Smooth muscle cell (in vitro differentiated cells): ENCODE results near the gene PPL. TPM values are rescaled to one million over a fixed set of nuclear protein-coding genes. Genes with fewer than 3 reads are reported as not detected.

Experiments
- DNase-seq: peaks from one replicate; lab custom pipeline; 2025; ENCODE audit not compliant: unreplicated experiment; lab: John Stamatoyannopoulos, UW
- H2AFZ ChIP-seq: fragments of 200-600 bp; sonication (generic); 2 replicates; pipeline ENCODE4 v1.6.0; 2016; ENCODE audit warnings: antibody characterized with exemption, low read depth, mild to moderate bottlenecking
- H3F3A ChIP-seq: fragments of 200-600 bp; sonication (generic); 2 replicates; pipeline ENCODE4 v1.6.0; 2017; ENCODE audit warnings: antibody characterized with exemption, low read depth
- H3K27ac ChIP-seq: fragments of 200-600 bp; sonication (generic); 2 replicates; pipeline ENCODE4 v1.5.1; 2016; ENCODE audit warnings: low read depth, mild to moderate bottlenecking
- H3K27me3 ChIP-seq: fragments of 200-600 bp; sonication (generic); 2 replicates; pipeline ENCODE4 v1.6.1; 2016; ENCODE audit warnings: low read depth, mild to moderate bottlenecking
- H3K36me3 ChIP-seq: fragments of 200-600 bp; sonication (generic); 2 replicates; pipeline ENCODE4 v1.5.1; 2016; ENCODE audit warnings: low read depth
- H3K4me1 ChIP-seq: fragments of 200-600 bp; sonication (generic); 2 replicates; pipeline ENCODE4 v1.5.1; 2016; ENCODE audit warnings: low read depth
- H3K4me2 ChIP-seq: fragments of 200-600 bp; sonication (generic); 2 replicates; pipeline ENCODE4 v1.6.0; 2016; ENCODE audit warnings: mild to moderate bottlenecking
- H3K4me3 ChIP-seq: fragments of 200-600 bp; sonication (generic); 2 replicates; pipeline ENCODE4 v1.5.1; 2016; ENCODE audit warnings: mild to moderate bottlenecking
- H3K79me2 ChIP-seq: fragments of 200-600 bp; sonication (generic); 2 replicates; pipeline ENCODE4 v1.6.0; 2016; ENCODE audit warnings: low read depth, mild to moderate bottlenecking
- H3K9ac ChIP-seq: fragments of 200-600 bp; sonication (generic); 2 replicates; pipeline ENCODE4 v1.6.0; 2016; ENCODE audit warnings: low read depth
- H3K9me3 ChIP-seq: fragments of 200-600 bp; sonication (generic); replicated peaks from 2 replicates; pipeline ENCODE4 v1.5.1; 2016; ENCODE audit warnings: low read depth
- H4K20me1 ChIP-seq: fragments of 200-600 bp; sonication (generic); 2 replicates; pipeline ENCODE4 v1.6.0; 2016; ENCODE audit warnings: low read depth
- WGBS: methylation state at CpG from one replicate; pipeline ENCODE4 v1.1.7; 2016; ENCODE audit warnings: low lambda C conversion rate; 5-methylcytosine and 5-hydroxymethylcytosine counted together
- polyA plus RNA-seq: library from polyadenylated mRNA; unstranded; fragments of >200 nt; fragmentation: Nextera tagmentation; extraction: Ambion mirVana; gene quantifications from 2 replicates; pipeline ENCODE4 v1.2.1, GENCODE V29; 2016
- total RNA-seq: library from RNA; depleted of rRNA; stranded (reverse); fragments of >200 nt; gene quantifications from 2 replicates; pipeline ENCODE4 v1.2.3, GENCODE V29; 2014
- TF ChIP-seq, protein P1 (sequence below): fragments of 200-600 bp; sonication (generic); IDR thresholded peaks from 2 replicates; pipeline ENCODE4 v1.5.1; 2017; ENCODE audit warnings: borderline replicate concordance, mild to moderate bottlenecking, antibody characterized with exemption; ENCODE audit not compliant: insufficient read depth, poor library complexity, severe bottlenecking

The PPL gene
- total and polyA plus RNA-seq, 2 experiments from 2014 or later = 3.0 to 7.7 TPM

GRCh38 chr16:4937782-4938682 is 1.1 kb upstream of the PPL start:
- Histone ChIP-seq H3K4me3 (no peak overlapping the region), H3K27me3 (peaks cover 45% of the 10 kb centered on the region), H4K20me1 (no peaks in the 10 kb centered on the region), H3K27ac (no peak overlapping the region), H3K4me2 (no peak overlapping the region), H3K4me1 (peaks cover 4% of the 10 kb centered on the region), H3K9me3 (no peaks in the 10 kb centered on the region), H2AFZ (no peak overlapping the region), H3F3A (peaks cover 7% of the 10 kb centered on the region), H3K79me2 (no peaks in the 10 kb centered on the region), H3K36me3 (no peaks in the 10 kb centered on the region), H3K9ac (no peak overlapping the region)
- 97% methylated on average over 16 of the region's 16 CpGs for WGBS
- TF ChIP-seq, protein P1, sequence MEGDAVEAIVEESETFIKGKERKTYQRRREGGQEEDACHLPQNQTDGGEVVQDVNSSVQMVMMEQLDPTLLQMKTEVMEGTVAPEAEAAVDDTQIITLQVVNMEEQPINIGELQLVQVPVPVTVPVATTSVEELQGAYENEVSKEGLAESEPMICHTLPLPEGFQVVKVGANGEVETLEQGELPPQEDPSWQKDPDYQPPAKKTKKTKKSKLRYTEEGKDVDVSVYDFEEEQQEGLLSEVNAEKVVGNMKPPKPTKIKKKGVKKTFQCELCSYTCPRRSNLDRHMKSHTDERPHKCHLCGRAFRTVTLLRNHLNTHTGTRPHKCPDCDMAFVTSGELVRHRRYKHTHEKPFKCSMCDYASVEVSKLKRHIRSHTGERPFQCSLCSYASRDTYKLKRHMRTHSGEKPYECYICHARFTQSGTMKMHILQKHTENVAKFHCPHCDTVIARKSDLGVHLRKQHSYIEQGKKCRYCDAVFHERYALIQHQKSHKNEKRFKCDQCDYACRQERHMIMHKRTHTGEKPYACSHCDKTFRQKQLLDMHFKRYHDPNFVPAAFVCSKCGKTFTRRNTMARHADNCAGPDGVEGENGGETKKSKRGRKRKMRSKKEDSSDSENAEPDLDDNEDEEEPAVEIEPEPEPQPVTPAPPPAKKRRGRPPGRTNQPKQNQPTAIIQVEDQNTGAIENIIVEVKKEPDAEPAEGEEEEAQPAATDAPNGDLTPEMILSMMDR = no peak
- no peak for DNase-seq

GRCh38 chr16:4936181-4936990 is 562 bp downstream of the PPL start:
- WGBS = 4% methylated on average over 37 of the region's 64 CpGs
- no peak overlapping the region for H3K27ac ChIP-seq
- no peaks in the 10 kb centered on the region for H3K9me3 ChIP-seq
- peaks cover 45% of the 10 kb centered on the region for H3K27me3 ChIP-seq
- no peaks in the 10 kb centered on the region for H3K36me3 ChIP-seq
- no peaks in the 10 kb centered on the region for H3K79me2 ChIP-seq
- H4K20me1 ChIP-seq = no peaks in the 10 kb centered on the region
- no peak for DNase-seq
- TF ChIP-seq, protein P1 = peak; percentile 17
- peak overlapping the region; percentile 91 for H3K4me2 ChIP-seq
- no peaks in the 10 kb centered on the region for H3F3A ChIP-seq
- peak overlapping the region; percentile 64 for H3K4me3 ChIP-seq
- peak overlapping the region; percentile 66 for H2AFZ ChIP-seq
- H3K9ac ChIP-seq = no peak overlapping the region
- no peaks in the 10 kb centered on the region for H3K4me1 ChIP-seq

GRCh38 chr16:4935241-4935855 is 1.6 kb downstream of the PPL start:
- Histone ChIP-seq H3K36me3 (no peaks in the 10 kb centered on the region), H3F3A (no peaks in the 10 kb centered on the region), H3K4me2 (peak overlapping the region; percentile 91), H4K20me1 (no peaks in the 10 kb centered on the region), H3K9ac (no peak overlapping the region), H3K27me3 (peaks cover 45% of the 10 kb centered on the region), H3K79me2 (no peaks in the 10 kb centered on the region), H3K4me3 (peak overlapping the region; percentile 64), H3K27ac (no peak overlapping the region), H2AFZ (no peak overlapping the region), H3K9me3 (no peaks in the 10 kb centered on the region), H3K4me1 (no peaks in the 10 kb centered on the region)
- whole genome bisulfite sequencing = 83% methylated on average over 15 of the region's 19 CpGs
- DNase-seq = no peak
- TF ChIP-seq, protein P1 = no peak
